ENCODE data around the gene PDE8A.

DNA sequence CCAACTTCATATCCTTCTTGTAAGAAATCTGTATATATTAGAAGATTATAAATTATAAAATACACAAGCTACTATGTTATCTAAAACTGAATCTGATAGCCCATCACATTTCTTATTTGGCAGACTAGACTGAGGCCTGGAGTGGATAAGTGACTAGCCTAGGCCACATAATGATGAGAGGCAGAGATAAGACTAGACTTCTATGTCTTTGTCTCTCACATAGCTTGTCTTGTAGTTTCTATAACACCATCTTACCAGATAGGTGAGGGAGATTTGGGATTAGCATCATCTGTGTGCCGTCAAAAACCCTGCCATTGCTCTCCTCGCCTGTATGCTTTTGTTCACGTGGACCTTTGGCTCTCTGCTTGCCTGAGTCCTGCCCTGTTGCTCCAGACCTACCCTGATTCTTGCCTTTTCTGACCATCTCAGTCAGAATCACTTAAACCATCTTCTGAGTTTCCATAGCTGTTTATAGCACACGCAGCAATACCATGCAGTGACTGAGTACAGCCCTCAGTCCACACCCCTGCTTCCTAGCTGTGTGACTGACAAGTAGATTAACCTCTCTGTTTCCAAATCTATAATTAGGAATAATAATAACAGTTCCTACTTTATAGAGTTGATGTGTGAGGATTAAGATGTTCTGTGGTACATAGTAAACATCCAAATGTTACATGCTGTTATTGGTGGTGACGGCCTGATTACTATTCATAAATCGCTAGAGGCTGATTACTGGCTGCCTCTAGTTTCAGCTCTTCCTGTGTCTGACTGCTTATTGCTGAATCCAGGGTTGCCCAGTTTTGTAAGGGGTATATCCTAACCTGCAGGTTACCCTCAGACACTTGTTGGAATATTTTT is 49.7 kb downstream of the PDE8A start:
- TF ChIP-seq, protein P1, sequence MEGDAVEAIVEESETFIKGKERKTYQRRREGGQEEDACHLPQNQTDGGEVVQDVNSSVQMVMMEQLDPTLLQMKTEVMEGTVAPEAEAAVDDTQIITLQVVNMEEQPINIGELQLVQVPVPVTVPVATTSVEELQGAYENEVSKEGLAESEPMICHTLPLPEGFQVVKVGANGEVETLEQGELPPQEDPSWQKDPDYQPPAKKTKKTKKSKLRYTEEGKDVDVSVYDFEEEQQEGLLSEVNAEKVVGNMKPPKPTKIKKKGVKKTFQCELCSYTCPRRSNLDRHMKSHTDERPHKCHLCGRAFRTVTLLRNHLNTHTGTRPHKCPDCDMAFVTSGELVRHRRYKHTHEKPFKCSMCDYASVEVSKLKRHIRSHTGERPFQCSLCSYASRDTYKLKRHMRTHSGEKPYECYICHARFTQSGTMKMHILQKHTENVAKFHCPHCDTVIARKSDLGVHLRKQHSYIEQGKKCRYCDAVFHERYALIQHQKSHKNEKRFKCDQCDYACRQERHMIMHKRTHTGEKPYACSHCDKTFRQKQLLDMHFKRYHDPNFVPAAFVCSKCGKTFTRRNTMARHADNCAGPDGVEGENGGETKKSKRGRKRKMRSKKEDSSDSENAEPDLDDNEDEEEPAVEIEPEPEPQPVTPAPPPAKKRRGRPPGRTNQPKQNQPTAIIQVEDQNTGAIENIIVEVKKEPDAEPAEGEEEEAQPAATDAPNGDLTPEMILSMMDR (IDR thresholded peaks at IDR 0.05), result no peak
- no peak for TF ChIP-seq TCF7L2 (IDR thresholded peaks at IDR 0.05; ENCODE audit: low read depth, low read length)
- TF ChIP-seq SIN3A (IDR thresholded peaks at IDR 0.05; ENCODE audit: borderline replicate concordance, insufficient read depth, low read depth, low read length), result no peak
- TF ChIP-seq POLR2AphosphoS5 (IDR thresholded peaks at IDR 0.05; ENCODE audit: low read depth, low read length), result no peak
- TF ChIP-seq, protein P2, sequence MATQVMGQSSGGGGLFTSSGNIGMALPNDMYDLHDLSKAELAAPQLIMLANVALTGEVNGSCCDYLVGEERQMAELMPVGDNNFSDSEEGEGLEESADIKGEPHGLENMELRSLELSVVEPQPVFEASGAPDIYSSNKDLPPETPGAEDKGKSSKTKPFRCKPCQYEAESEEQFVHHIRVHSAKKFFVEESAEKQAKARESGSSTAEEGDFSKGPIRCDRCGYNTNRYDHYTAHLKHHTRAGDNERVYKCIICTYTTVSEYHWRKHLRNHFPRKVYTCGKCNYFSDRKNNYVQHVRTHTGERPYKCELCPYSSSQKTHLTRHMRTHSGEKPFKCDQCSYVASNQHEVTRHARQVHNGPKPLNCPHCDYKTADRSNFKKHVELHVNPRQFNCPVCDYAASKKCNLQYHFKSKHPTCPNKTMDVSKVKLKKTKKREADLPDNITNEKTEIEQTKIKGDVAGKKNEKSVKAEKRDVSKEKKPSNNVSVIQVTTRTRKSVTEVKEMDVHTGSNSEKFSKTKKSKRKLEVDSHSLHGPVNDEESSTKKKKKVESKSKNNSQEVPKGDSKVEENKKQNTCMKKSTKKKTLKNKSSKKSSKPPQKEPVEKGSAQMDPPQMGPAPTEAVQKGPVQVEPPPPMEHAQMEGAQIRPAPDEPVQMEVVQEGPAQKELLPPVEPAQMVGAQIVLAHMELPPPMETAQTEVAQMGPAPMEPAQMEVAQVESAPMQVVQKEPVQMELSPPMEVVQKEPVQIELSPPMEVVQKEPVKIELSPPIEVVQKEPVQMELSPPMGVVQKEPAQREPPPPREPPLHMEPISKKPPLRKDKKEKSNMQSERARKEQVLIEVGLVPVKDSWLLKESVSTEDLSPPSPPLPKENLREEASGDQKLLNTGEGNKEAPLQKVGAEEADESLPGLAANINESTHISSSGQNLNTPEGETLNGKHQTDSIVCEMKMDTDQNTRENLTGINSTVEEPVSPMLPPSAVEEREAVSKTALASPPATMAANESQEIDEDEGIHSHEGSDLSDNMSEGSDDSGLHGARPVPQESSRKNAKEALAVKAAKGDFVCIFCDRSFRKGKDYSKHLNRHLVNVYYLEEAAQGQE (IDR thresholded peaks at IDR 0.05; ENCODE audit: insufficient read depth in 1 of 2, low read depth in 2 of 2, low read length in 1 of 2), result no peak
